ENCODE results near the gene DIP2A.

DIP2A gene

DNA sequence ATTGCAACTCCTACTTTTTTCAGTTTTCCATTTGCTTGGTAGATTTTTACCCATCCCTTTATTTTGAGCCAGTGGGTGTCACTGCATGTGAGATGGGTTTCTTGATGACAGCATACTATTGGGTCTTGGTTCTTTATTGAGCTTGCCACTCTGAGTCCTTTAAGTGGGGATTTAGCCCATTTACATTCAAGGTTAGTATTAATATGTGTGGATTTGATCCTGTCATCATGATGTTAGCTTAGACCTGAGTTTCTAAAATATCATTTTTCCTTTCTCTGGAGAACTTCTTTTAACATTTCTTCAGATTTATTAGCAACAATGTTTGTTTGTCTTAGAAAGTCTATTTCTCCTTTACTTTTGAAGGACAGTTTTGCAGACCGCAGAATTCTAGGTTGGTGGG is 158.0 kb downstream of the DIP2A start:
- in situ Hi-C loops (cut with MboI; ENCODE audit: low sequenced_read_pairs) = no loop called here

DNA sequence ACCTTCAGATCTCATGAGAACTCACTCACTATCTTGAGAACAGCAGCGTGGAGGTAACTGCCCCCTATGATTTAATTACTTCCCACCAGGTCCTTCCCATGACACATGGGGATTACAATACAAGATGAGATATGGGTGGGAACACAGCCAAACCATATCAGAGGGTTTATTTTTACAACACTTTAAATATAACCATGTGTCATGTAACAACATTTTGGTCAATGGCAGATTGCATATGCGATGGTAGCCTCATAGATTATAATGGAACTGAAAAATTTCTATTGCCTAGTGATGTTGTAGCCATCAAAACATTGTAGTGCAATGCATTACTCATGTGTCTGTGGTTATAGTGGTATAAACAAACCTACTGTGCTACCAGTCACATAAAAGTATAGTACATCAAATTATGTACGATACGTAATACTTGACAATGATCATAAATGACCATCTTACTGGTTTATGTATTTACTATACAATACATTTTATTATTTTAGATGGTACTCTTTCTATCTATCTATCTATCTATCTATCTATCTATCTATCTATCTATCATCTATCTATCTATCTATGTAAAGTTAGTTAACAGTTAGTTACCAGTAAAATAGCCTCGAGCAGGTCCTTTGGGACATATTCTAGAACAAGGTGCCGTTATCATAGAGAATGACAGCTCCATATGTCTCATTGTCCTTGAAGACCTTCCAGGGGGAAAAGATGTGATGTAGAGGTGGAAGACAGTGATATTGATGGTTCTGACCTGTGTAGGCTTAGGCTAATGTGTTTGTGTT is 158.8 kb downstream of the DIP2A start:
- in situ Hi-C loops (cut with MboI; ENCODE audit: low sequenced_read_pairs) = no loop called here

DNA sequence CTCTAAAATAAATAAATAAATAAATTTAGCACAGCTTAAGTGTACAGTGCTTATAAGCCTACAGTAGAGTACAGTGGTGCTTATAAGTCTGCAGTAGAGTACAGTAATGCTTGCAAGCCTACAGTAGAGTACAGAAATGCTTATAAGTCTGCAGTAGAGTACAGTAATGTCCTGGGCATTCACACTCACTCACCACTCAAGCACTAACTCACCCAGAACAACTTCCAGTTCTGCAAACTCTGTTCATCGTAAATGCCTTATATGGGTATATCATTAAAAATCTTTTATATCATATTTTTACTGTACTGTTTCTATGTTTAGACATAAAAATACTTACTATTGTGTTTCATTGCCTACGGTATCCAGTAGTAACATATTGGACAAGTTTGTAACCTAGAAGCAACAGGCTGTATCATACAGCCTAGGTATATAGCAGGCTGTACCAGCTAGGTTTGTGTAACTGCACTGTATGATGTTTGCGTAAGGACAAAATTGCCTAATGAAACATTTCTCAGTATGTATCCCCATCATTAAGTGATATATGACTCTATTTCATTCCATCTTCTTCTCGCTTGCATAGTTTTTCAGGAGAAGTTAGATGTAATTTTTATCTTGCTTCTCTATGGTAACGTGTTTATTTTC is 160.2 kb downstream of the DIP2A start:
- in situ Hi-C loops (cut with MboI; ENCODE audit: low sequenced_read_pairs) = no loop called here

Data from HL-60/S4 treated with phorbol 12-myristate 13-acetate at 8.2 ng/mL for 4 days and 3 days (cell line).